GM19324 (cell line): Measurements from ENCODE around the gene BRIP1.

ENCODE experiments used
- ATAC-seq: cut with Tn5 transposase; IDR thresholded peaks from one replicate; pipeline ENCODE4 v1.9.1; 2021; ENCODE audit warnings: mild to moderate bottlenecking, moderate library complexity; ENCODE audit not compliant: unreplicated experiment, low FRiP score

Gene BRIP1

GRCh38 chr17:61644800-61645774 lies 218.2 kb downstream of the BRIP1 start:
- no peak for ATAC-seq

- ATAC-seq = no peak
These were observed 220.6 kb downstream of the BRIP1 start for GRCh38 chr17:61642768-61643167.

DNA sequence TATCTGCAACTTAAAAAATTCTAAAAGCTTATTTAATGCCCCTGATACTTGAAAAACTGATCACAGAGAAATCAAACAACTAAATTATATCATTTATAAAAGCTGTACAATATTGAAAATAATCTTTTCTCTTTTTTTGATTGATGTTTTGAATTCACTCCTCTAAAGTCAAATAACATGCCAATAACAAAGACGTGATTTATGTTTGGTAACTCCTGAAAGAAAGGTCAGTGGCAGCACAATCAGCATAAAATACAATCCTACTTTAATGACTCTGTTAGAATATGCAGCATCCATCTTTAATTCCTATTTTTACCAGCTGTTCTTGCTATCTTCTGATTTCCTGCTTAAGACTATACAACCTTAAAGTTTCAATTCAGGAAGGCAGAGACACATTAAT lies 221.6 kb downstream of the BRIP1 start:
- ATAC-seq = no peak

DNA sequence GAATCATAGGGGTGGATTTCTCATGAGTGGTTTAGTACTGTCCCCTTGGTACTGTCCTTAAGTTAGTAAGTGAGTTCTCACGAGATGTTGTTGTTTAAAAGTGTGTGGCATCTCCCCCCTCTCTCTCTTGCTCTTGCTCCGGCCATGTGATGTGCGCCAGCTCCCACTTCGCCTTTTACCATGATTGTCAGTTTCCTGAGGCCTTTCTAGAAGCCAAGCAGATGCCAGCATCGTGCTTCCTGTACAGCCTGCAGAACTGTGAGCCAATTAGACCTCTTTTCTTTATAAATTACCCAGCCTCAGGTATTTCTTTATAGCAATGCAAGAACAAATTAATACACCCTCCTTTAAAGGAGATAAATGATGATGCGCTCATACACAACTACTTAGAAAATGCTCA lies 222.2 kb downstream of the BRIP1 start:
- ATAC-seq = no peak

GRCh38 chr17:61639818-61640217 lies 223.5 kb downstream of the BRIP1 start:
- no peak for ATAC-seq

DNA sequence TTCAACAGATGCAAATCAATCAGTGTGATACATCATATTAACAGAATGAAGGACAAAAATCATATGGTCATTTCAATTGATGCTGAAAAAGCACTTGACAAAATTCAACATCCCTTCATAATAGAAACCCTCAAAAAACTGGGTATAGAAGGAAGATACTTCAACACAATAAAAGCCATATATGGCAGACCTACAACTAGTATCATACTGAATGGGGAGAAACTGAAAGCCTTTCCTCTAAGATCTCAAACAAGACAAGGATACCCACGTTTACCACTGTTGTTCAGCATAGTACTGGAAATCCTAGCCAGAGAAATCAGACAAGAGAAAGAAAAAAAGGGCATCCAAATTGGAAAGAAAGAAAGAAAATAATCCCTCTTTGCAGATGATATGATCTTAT lies 225.2 kb downstream of the BRIP1 start:
- no peak for ATAC-seq

DNA sequence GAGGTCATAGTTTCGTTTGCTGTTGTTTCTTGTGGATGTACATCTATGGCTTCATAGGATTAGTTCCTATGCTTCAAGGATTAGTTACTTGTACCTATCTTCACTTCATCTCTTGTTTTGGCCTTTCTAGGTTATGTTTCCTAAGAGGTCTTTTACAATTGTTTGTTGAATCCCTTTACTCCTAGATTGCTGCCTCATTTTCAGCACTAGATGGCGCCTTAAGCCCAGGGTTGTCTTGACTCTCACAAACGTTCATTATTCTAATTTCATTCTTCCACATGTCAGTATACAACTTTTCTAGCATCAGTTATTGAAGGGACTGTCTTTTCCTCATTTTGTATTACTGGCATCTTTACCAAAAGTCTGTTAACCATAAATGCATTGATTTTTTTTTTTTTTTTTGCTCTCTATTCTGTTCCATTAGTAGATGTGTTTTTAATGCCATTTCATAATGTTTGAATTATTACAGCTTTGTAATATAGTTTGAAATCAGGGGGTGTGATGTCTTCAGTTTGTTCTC lies 227.4 kb downstream of the BRIP1 start:
- no peak for ATAC-seq

DNA sequence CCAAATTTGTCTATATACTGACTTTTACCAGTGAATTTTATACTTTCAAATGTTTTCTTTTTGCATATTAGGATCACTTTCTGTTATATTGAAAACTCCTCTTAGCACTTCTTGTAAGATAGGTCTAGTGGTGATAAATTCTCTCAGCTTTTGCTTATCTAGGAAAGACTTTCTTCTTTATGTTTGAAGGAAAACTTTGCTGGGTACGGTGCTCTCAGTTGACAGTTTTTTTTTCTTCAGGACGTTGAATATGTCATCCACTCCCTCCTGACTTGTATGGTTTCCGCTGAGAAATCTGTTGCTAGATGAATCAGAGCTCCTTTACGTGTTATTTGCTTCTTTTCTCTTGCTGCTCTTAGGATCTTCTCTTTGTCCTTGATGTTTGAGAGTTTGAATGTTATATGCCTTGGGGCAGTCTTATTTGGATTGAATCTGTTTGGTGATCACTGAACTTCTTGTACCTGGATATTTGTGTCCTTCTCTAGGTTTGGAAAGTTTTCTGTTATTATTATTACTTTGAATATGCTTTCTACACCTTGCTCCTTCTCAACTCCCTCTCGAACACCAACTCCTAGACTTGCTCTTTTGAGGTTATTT lies 228.3 kb downstream of the BRIP1 start:
- ATAC-seq = no peak

DNA sequence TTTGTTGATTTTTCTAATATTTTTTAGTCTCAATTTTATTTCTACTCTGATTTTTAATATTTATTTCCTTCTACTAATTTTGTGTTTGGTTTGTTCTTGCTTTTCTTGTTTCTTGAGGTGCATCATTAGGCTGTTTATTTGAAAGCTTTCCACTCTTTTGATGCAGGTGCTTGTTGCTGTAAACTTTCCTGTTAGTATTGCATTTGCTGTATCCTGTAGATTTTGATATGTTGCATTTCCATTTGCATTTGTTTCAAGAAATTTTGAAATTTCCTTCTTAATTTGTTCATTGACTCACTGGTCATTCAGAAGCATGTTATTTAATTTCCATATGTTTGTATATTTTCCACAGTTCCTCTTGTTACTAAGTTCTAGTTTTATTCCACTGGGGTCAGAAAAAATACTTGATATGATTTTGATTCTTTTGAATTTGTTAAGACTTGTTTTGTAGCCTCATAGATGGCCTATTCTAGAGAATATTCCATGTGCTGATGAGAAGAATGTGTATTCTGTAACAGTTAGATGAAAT lies 229.3 kb downstream of the BRIP1 start:
- no peak for ATAC-seq

GRCh38 chr17:61632826-61633225 lies 230.5 kb downstream of the BRIP1 start:
- ATAC-seq = no peak

DNA sequence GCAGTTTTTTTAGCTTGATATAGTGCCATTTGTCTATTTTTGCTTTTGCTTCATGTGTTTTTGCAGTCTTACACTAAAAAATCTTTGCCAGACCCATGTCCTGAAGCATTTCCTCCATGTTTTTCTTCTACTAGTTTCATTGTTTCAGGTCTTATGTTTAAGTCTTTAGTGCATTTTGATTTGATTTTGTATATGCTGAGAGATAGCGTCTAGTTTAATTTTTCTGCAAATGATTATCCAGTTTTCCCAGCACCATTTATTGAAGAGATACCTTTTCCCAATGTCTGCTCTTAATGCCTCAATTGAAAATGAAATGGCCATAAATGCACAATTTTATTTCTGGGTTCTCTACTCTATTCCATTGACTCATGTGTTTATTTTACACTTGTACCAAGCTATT lies 231.5 kb downstream of the BRIP1 start:
- no peak for ATAC-seq
